Left colon (tissue), 2 donors: ENCODE data around the gene WDR6. TPM values are rescaled to one million over a fixed set of nuclear protein-coding genes. Genes with fewer than 3 reads are reported as not detected.
"Not testable (repeated sequence)": the region's sequence is repeated elsewhere in the genome, so short reads cannot be mapped to it uniquely, and the experiment has no call there.

Experiments used
- ATAC-seq: fragments of 200-7000 bp; cut with Tn5 transposase; one replicate; pipeline ENCODE4 v1.9.1; 2020; ENCODE audit warnings: mild to moderate bottlenecking, moderate library complexity
- DNase-seq, 2 donors: peaks; one replicate each; pipeline ENCODE4 v3.0.0-alpha.2; 2020
- intact Hi-C, 2 donors: fragments of 100-400 bp; cut with DNase I in 1 of 2; cut with micrococcal nuclease in 1 of 2; formaldehyde crosslinking; loops; one replicate each; pipeline versions ENCODE4 v1.11.2 to v1.14.0; 2022; cut with DNase I, micrococcal nuclease
- total RNA-seq, 2 donors: library from RNA; stranded (reverse); fragmentation: NEBNext Ultra II Directional; extraction: Animal tissue kit (Norgen Biotek cat#: 25700); gene quantifications; one replicate each; pipeline ENCODE4 v1.2.1, GENCODE V29; 2021
- donor health status: DM: no; HTN: no; CAD: no.
- donor health status: DM: yes; HTN: yes; CAD: no.

The WDR6 gene
- total RNA-seq, 2 donors from 2014 or later, result 114 to 121 TPM

- ATAC-seq (peak; percentile 42), DNase-seq (peak in 1 of 2 donors; percentile 45)
- intact Hi-C loops, result no loop called here
Observed at GRCh38 chr3:48990636-48991469, 16.3 kb upstream of the WDR6 start.

- DNase-seq, result no peak
- intact Hi-C loops, result no loop called here
- no peak for ATAC-seq
Observed at GRCh38 chr3:48991851-48992545, 15.2 kb upstream of the WDR6 start.

- DNase-seq (no peak), ATAC-seq (no peak)
- intact Hi-C loops, result no loop called here
Observed at GRCh38 chr3:48993834-48994233, 13.4 kb upstream of the WDR6 start.

GRCh38 chr3:48996640-48997039 is 10.6 kb upstream of the WDR6 start:
- DNase-seq, result no peak
- intact Hi-C loops, result no loop called here
- no peak for ATAC-seq

- ATAC-seq (no peak), DNase-seq (no peak)
- intact Hi-C loops, result no loop called here
Observed at GRCh38 chr3:48997102-48997635, 10.0 kb upstream of the WDR6 start.

GRCh38 chr3:48997714-48998637 is 9.2 kb upstream of the WDR6 start:
- intact Hi-C loops, result no loop called here
- ATAC-seq (no peak), DNase-seq (no peak)

GRCh38 chr3:48999085-48999858 is 7.9 kb upstream of the WDR6 start:
- DNase-seq, result no peak

GRCh38 chr3:49001155-49001554 is 6.0 kb upstream of the WDR6 start:
- no peak for DNase-seq
- no peak for ATAC-seq

More at GRCh38 chr3:48999085-48999858, 7.9 kb upstream of the WDR6 start:
- ATAC-seq, result no peak
- intact Hi-C loops, result no loop called here

GRCh38 chr3:49004352-49005302 is 2.6 kb upstream of the WDR6 start:
- ATAC-seq (peak; percentile 6), DNase-seq (peak; percentile 65 to 84)
- intact Hi-C loops, result no loop called here

More at GRCh38 chr3:49001155-49001554, 6.0 kb upstream of the WDR6 start:
- intact Hi-C loops, result no loop called here

- intact Hi-C loops, result no loop called here
- DNase-seq (no peak), ATAC-seq (no peak)
Observed at GRCh38 chr3:49005303-49005680, 1.9 kb upstream of the WDR6 start.

- ATAC-seq (no peak), DNase-seq (no peak)
- intact Hi-C loops, result no loop called here
Observed at GRCh38 chr3:49005998-49006397, 1.2 kb upstream of the WDR6 start.

GRCh38 chr3:49006408-49007067 is 653 bp upstream of the WDR6 start:
- intact Hi-C loops, result no loop called here
- peak; percentile 4 for ATAC-seq
- peak in 1 of 2 donors; percentile 59 for DNase-seq

GRCh38 chr3:49007771-49008528 is 759 bp downstream of the WDR6 start:
- ATAC-seq (peak; percentile 77), DNase-seq (peak; percentile 93 to 94)
- intact Hi-C loops, result no loop called here

GRCh38 chr3:49008627-49009026 is 1.4 kb downstream of the WDR6 start:
- ATAC-seq, DNase-seq, intact Hi-C loops: not testable (repeated sequence)

- no peak for DNase-seq
- no peak for ATAC-seq
- intact Hi-C loops, result no loop called here
Observed at GRCh38 chr3:49009396-49009795, 2.2 kb downstream of the WDR6 start.

GRCh38 chr3:49012441-49013017 is 5.3 kb downstream of the WDR6 start:
- intact Hi-C loops, result no loop called here
- DNase-seq, result no peak
- no peak for ATAC-seq
